Osteoblast (primary cell): ENCODE data around the gene EDC4. TPM values are rescaled to one million over a fixed set of nuclear protein-coding genes. Genes with fewer than 3 reads are reported as not detected.
A peak's percentile ranks its signal among the peaks of the same experiment; 100 is the strongest.

Source experiments
- DNase-seq: peaks from one replicate; pipeline ENCODE4 v3.0.0; 2011; ENCODE audit warnings: low spot score, mixed read lengths; ENCODE audit not compliant: insufficient read length; ENCODE audit errors: missing footprints
- H2AFZ ChIP-seq: 2 replicates; pipeline ENCODE4 v1.6.0; 2011; ENCODE audit warnings: mild to moderate bottlenecking, low read length
- H3K27ac ChIP-seq: 2 replicates; pipeline ENCODE4 v1.5.1; 2011; ENCODE audit warnings: mild to moderate bottlenecking, low read depth, low read length, moderate library complexity
- H3K27me3 ChIP-seq: 2 replicates; pipeline ENCODE4 v1.6.0; 2012; ENCODE audit warnings: mild to moderate bottlenecking, control low read depth, inconsistent platforms, low read length, moderate library complexity; ENCODE audit not compliant: insufficient read depth
- H3K36me3 ChIP-seq: 2 replicates; pipeline ENCODE4 v1.5.1; 2011; ENCODE audit warnings: mild to moderate bottlenecking, low read length, control low read depth, moderate library complexity; ENCODE audit not compliant: insufficient read depth
- H3K4me1 ChIP-seq: 2 replicates; pipeline ENCODE4 v1.5.1; 2011; ENCODE audit warnings: mild to moderate bottlenecking, low read length, control low read depth, moderate library complexity; ENCODE audit not compliant: insufficient read depth
- H3K4me2 ChIP-seq: 2 replicates; pipeline ENCODE4 v1.6.0; 2011; ENCODE audit warnings: mild to moderate bottlenecking, low read length; ENCODE audit not compliant: insufficient read depth
- H3K4me3 ChIP-seq: fragments of 200-600 bp; sonication (generic); 3 replicates; pipeline ENCODE4 v1.5.1; 2012; ENCODE audit warnings: mild to moderate bottlenecking, low read length, inconsistent platforms; ENCODE audit not compliant: insufficient read depth
- H3K79me2 ChIP-seq: 2 replicates; pipeline ENCODE4 v1.6.0; 2012; ENCODE audit warnings: mild to moderate bottlenecking, low read length, control low read depth, inconsistent platforms; ENCODE audit not compliant: insufficient read depth
- H3K9me3 ChIP-seq: 2 replicates; pipeline ENCODE4 v1.5.1; 2011; ENCODE audit warnings: low read depth, low read length, control low read depth
- H4K20me1 ChIP-seq: 2 replicates; pipeline ENCODE4 v1.6.0; 2012; ENCODE audit warnings: mild to moderate bottlenecking, low read length, control low read depth; ENCODE audit not compliant: insufficient read depth
- total RNA-seq: library from RNA; depleted of rRNA; stranded (reverse); fragments of >200 nt; gene quantifications from 2 replicates; pipeline ENCODE4 v1.2.3, GENCODE V29; 2012
- TF ChIP-seq, protein P1 (sequence below): IDR thresholded peaks from 2 replicates; pipeline ENCODE4 v1.5.1; 2011; ENCODE audit warnings: mild to moderate bottlenecking, low read depth, low read length, moderate library complexity; ENCODE audit errors: extremely low read depth

The EDC4 gene
- total RNA-seq, 1 donor = 60.8 TPM

DNA sequence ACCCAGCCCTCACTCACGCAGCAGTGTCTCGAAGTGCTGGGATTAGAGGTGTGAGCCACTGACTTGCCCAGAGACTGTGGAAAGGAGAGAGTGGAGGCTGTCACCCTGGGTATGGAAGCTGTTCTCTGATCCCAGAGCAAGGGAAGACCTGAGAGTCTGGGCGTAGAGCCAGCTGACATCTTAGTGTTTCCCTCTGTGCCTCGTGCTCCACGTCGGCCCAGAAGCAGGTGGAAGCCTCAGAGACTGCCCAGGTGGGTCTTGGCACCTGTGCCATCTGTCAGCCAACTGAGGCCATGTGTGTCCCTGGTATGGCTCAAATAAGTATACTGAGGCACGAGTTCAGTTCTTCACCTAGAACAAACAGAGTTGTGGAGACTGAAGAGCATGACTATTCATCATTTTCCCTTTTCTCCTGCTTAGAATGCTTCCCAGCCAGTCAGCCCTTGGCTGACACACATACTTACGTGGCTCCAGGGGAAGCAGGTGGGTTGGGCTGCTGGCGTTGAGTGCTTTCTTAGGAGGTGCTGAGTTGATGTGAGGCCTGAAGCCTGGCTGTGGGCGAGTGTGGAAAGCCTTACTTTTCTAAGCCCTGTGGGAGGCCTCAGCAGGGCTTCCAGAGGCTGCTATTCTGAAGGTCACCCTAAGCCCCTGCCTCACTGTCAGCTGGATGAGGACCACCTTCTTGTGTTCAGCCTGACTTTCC lies 50.7 kb downstream of the EDC4 start:
- H3K27ac ChIP-seq = no peak overlapping the region
- H3K79me2 ChIP-seq = peaks cover 57% of the 10 kb centered on the region
- H3K9me3 ChIP-seq = no peaks in the 10 kb centered on the region
- TF ChIP-seq, protein P1, sequence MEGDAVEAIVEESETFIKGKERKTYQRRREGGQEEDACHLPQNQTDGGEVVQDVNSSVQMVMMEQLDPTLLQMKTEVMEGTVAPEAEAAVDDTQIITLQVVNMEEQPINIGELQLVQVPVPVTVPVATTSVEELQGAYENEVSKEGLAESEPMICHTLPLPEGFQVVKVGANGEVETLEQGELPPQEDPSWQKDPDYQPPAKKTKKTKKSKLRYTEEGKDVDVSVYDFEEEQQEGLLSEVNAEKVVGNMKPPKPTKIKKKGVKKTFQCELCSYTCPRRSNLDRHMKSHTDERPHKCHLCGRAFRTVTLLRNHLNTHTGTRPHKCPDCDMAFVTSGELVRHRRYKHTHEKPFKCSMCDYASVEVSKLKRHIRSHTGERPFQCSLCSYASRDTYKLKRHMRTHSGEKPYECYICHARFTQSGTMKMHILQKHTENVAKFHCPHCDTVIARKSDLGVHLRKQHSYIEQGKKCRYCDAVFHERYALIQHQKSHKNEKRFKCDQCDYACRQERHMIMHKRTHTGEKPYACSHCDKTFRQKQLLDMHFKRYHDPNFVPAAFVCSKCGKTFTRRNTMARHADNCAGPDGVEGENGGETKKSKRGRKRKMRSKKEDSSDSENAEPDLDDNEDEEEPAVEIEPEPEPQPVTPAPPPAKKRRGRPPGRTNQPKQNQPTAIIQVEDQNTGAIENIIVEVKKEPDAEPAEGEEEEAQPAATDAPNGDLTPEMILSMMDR = no peak
- H2AFZ ChIP-seq = no peak overlapping the region
- H3K27me3 ChIP-seq = no peaks in the 10 kb centered on the region
- peaks cover 27% of the 10 kb centered on the region for H3K36me3 ChIP-seq
- H3K4me3 ChIP-seq = no peak overlapping the region
- peaks cover 15% of the 10 kb centered on the region for H3K4me1 ChIP-seq
- no peak overlapping the region for H3K4me2 ChIP-seq
- peak; percentile 18 for DNase-seq
- H4K20me1 ChIP-seq = peaks cover 75% of the 10 kb centered on the region

DNA sequence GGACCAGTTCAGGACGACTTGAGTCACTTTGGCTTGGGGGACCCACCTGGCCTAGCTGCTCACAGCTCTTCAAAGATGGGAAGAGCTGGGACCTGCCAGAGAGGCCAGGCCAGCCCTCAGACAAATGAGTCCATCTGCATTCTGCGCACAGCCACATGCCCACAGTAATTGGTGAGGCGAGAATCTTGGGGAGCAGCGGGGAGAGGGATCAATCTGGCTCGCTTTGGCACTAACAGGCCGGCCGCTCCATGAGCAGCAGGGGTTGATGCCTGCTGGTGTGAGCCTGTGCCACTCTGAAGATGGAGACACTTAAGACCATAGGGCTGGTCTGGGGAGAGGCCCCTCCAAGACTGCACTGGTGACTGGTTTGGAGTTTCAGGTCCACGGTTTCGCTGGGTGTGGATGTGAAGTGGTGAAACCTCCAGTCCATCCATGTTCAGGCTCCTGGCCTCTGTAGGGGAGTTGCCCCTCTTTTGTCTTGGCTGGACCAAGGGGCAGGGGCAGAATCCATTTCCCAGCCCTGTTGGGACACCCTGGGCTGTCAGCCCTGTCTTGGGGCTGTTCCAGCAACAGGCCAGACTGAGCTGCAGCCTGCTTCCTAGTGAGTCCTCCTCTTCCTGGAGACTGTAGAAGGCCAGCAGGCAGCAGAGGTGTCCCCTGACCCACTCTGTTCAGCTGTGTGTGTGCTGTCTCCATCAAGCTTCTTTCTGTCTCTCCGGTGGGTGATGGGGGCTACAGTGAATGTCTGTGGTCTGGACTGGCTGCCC lies 51.5 kb downstream of the EDC4 start:
- Histone ChIP-seq H3K4me1 (peaks cover 15% of the 10 kb centered on the region), H3K27ac (no peak overlapping the region), H3K4me3 (no peak overlapping the region), H2AFZ (no peak overlapping the region), H3K36me3 (peaks cover 30% of the 10 kb centered on the region), H3K9me3 (no peaks in the 10 kb centered on the region), H4K20me1 (peaks cover 76% of the 10 kb centered on the region), H3K79me2 (peaks cover 50% of the 10 kb centered on the region), H3K27me3 (no peaks in the 10 kb centered on the region), H3K4me2 (no peak overlapping the region)
- TF ChIP-seq, protein P1 = no peak
- peak; percentile 38 for DNase-seq

DNA sequence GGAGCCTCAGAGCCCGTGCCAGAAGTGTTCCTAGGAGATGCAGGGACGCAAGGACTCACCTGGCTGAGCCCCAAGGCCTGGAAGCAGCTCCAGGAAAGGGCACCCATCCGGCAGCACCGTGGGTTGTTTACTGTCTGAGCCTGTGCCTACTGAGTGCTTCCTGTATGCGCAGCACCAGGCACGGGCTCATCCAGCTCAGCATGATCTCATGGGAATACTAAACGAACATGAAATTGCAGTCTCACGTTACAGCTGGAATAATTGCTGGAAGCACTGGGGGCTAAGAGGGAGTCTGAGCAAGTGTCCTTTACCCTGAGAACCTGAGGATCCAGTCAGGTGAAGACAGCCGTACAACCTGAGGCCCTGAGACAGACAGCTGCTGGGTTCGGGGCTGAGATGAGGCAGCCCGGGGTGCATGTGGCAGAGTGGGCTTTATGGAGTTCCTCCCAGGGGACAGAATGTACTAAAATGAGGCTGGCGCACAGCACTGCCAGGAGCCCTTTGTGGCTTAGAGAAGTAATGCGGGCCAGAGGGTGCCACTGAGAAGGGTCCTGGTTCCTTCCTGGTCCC lies 53.4 kb downstream of the EDC4 start:
- TF ChIP-seq, protein P1 = peak; percentile 22
- peaks cover 66% of the 10 kb centered on the region for H4K20me1 ChIP-seq
- H3K9me3 ChIP-seq = no peaks in the 10 kb centered on the region
- H3K36me3 ChIP-seq = peaks cover 32% of the 10 kb centered on the region
- no peak overlapping the region for H3K4me3 ChIP-seq
- no peak overlapping the region for H2AFZ ChIP-seq
- H3K4me2 ChIP-seq = peak overlapping the region; percentile 34
- H3K27ac ChIP-seq = peak overlapping the region; percentile 5
- H3K27me3 ChIP-seq = no peaks in the 10 kb centered on the region
- DNase-seq = peak; percentile 96
- peaks cover 15% of the 10 kb centered on the region for H3K4me1 ChIP-seq
- peaks cover 37% of the 10 kb centered on the region for H3K79me2 ChIP-seq
